Activated naive CD4-positive, alpha-beta T cell treated with anti-CD3 and anti-CD28 coated beads, Interleukin-2, amount 50 U/mL, for 72 hours (primary cell): ENCODE data around the gene SERPINA10. TPM values are rescaled to one million over a fixed set of nuclear protein-coding genes. Genes with fewer than 3 reads are reported as not detected.
"Not testable (repeated sequence)": the region's sequence is repeated elsewhere in the genome, so short reads cannot be mapped to it uniquely, and the experiment has no call there.

ENCODE experiments used
- ATAC-seq, 2 donors: fragments of 150-1000 bp; cut with Tn5 transposase; 2 replicates each; pipeline ENCODE4 v1.10.0; 2021; ENCODE audit warnings: mild to moderate bottlenecking in 2 of 2, moderate library complexity in 2 of 2
- DNase-seq, 2 donors: peaks; one replicate each; pipeline ENCODE4 v3.0.0; 2021 to 2022; ENCODE audit warnings: low spot score in 2 of 2
- H3K27ac Mint-ChIP-seq, 2 donors: one replicate each; pipeline ENCODE4 v1.8.0; 2022; ENCODE audit warnings: mild to moderate bottlenecking in 2 of 2, mixed read lengths in 2 of 2
- H3K36me3 Mint-ChIP-seq, 2 donors: one replicate each; pipeline ENCODE4 v1.8.0; 2022; ENCODE audit warnings: mixed read lengths in 2 of 2
- H3K9me3 Mint-ChIP-seq, 2 donors: one replicate each; pipeline ENCODE4 v1.8.0; 2022; ENCODE audit warnings: mixed read lengths in 2 of 2
- total RNA-seq, 2 donors: library from RNA; stranded (reverse); gene quantifications; one replicate each; pipeline ENCODE4 v1.2.3, GENCODE V29; 2022

SERPINA10 gene
- total RNA-seq, 2 donors from 2014 or later, result not detected

DNA sequence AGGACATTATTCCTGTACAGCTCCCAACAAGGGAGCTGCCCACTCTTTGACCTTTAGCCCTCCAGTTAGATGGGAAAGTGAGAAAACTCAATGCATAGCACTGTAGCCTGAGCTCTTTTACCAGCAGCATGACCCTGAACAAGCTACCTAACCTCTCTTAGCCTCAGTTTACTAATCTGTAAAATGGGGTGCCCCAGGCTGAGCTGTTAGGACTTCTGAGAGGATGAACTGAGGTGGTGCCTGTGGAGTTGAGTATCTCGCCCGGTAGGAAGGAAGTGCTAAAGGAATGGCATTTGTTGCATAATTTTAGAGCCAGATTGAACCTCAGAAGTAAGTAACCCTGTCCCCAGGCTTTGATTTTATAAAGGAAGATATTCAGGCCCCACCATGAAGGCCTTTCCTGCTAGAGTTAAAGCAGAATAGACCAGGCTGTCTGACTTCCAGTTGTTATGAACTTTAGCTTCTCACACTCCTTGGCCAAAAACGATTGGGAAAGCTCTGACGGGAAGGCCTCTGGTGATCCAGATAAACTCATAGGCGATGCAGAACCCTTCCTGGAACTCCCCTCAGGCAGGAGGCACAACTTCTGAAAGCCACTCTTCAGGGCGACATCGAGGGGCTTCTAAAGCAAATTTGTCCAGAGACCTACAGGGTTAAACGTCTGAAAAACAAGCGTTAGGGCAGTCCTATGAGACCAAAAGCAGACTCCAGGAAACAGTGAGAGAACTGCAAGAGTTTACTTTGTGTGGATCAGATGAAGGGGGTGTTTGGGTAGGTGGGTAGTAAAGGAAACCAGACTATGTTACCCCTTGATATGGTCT, 2.5 kb upstream of the SERPINA10 start:
- Mint-ChIP-seq H3K9me3 (peaks cover 0 to 6% of the 10 kb centered on the region in 2 donors), H3K27ac (no peak overlapping the region), H3K36me3 (peaks cover 0 to 5% of the 10 kb centered on the region in 2 donors)
- DNase-seq (no peak), ATAC-seq (no peak)

DNA sequence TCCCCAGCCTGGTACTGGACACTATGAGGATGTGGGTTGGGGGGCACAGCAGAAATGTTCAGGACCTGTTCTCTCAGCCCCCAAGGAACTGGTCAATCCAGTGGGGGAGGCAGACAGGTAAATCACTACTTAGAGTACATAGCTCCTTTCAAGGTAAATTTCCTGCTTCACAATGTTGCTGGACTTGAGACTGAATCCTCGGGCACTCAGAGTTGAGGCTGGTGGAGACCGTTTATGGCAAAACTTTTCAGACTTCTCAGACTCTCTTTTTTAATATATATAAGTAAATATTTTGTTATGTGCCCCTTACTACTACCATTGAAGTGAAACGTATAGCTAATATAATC, 483 bp upstream of the SERPINA10 start:
- ATAC-seq, result no peak

DNA sequence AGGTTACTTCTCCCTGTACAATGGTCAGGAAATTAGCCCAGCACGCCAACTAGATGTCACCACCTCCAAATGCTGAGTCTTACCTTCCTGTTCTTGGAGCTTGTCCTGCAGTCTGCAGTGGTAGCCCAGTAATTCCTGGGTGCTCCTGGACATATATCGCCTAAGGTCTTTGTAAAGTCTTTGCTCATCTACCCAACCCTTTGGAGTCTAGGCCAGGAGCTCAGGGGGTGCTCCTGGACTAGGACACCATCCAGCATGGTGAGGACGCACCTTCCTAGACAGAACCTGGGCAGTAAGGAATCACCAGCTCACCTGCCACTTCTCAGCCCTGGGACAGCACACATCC, 569 bp downstream of the SERPINA10 start:
- DNase-seq (no peak), ATAC-seq (no peak)
- Mint-ChIP-seq H3K9me3 (peaks cover 4 to 10% of the 10 kb centered on the region in 2 donors), H3K36me3 (peaks cover 0 to 5% of the 10 kb centered on the region in 2 donors), H3K27ac (no peak overlapping the region)

More for the DNA sequence above, 483 bp upstream of the SERPINA10 start:
- DNase-seq, result no peak
- Mint-ChIP-seq H3K36me3 (peaks cover 0 to 5% of the 10 kb centered on the region in 2 donors), H3K27ac (no peak overlapping the region), H3K9me3 (peaks cover 0 to 6% of the 10 kb centered on the region in 2 donors)

DNA sequence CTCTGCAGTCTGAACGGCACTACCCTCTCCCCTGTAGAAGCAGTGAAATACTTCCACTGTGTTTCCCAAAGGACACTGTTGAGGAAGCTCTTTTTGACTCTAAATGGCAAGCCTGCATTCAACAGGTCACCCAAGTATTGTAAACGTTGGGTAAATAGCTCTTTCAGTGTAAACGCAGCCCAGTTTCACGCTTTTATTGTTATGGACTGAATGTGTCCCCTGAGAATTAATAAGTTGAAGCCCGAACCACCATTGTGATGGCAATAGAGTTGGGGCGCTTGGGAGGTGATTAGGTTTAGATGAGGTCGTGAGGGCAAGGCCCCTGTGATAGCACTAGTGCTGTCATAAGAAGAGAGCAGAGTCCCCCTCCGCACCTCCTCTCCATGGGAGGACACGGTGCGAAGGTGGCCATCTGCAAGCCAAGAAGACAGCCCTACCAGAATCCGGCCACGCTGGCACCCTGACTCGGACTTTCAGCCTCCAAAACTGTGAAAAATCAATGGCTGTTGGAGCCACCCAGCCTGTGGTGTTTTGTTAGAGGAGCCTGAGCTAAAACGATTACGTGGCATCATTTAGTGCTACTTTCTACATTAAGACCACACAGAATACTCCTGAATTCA, 1.1 kb downstream of the SERPINA10 start:
- H3K27ac Mint-ChIP-seq, result no peak overlapping the region
- peaks cover 7 to 10% of the 10 kb centered on the region in 2 donors for H3K9me3 Mint-ChIP-seq
- ATAC-seq (no peak), DNase-seq (no peak)
- H3K36me3 Mint-ChIP-seq, result peaks cover 0 to 5% of the 10 kb centered on the region in 2 donors

DNA sequence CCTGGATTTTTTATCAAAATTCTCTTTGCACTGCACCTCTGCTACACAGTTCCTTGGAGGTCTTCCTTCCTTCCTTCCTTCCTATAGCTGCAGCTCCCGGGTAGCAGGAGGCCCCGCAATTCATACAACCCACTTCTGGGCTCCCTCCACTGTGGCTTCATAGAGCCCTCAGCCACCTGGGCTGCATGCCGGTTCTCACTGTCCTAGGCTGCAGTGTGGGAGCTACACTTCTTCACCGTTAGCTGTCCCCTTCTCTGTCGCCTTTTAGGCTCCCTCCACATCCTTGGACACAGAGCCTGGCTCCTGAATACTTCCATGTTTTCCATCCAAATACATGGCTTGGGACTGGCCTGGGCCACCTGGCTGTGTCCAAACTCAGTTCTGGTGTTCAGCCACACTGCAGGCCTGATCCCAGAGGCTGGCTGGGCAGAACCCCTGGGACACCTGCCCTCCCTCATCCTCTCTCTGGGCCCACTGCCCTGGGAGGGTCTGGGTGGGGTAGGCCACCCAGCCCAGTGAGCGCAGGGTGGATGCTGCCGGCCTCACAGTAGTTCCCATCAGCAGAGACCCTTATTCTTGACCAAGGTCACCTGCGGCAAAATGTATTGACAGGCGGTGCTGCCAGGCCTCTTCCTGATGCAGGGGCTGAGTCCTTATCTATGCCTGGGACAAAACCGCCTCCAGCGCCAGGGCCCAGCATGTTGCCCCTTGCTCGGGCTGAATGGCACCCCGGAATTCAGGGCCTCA, 1.7 kb downstream of the SERPINA10 start:
- DNase-seq (no peak), ATAC-seq (no peak)
- Mint-ChIP-seq H3K36me3 (no peaks in the 10 kb centered on the region), H3K27ac (no peak overlapping the region), H3K9me3 (peaks cover 5 to 7% of the 10 kb centered on the region in 2 donors)

DNA sequence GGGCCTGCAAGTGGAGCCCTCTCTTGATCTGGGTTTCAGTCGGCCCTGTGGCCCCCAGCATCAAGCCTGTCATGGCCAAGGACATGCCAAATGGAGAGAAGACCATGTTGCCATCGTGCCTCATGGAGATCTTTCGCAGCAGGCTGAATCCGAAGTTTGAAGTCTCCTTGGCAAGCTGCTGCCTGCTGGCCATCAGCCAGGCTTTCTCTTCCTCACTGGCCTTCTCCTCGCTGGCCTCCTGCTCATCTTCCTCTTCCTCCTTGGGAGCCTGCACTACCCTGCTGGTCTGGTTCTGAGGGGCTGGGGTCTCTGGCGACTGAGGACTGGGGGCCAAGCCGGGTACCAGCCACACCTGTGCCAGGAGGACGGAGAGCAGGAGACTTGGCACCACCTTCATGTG, 2.9 kb downstream of the SERPINA10 start:
- Mint-ChIP-seq H3K9me3 (peaks cover 5 to 7% of the 10 kb centered on the region in 2 donors), H3K36me3 (no peaks in the 10 kb centered on the region), H3K27ac (no peak overlapping the region)
- no peak for DNase-seq
- no peak for ATAC-seq

DNA sequence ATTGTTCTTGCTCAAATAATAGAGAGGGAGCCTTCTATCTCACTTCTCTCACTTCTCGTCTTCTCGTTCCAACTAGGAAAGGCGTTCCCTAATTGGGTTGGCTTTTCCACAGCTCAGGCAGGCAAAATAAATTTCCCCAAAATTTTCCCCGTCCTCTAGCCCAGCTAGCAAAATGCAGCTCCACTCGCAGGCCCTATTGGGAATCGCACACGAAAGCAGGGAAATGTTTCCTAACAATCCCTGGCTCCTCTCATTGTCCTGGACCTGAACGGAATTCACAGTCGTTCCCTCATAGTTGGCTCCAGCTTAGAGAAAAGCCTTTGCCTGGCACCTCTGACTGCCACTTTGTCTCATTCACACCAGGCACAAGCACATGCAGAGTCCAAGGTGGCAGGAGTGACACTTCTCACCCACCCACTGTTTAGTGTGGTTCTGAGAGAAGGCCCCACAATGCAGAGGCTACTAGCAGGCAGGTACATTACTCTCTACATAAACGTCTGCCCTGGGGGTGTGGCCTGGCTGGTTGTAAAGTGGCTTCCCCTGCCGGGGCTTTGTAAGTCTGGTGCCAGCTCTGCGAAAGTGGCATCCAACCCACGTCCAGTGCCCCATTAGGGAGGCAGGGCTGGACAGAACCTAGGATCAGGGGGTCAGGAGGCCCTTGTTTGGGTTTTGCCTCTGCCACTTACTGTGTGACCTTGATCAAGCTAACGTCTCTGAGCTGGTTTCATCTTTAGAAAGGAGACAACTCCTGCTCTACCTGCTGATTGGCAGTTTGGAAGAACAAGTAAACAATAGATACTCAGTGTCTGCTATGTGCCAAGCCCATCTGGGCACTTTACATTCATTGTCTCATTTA, 4.2 kb downstream of the SERPINA10 start:
- Mint-ChIP-seq H3K36me3 (no peaks in the 10 kb centered on the region), H3K27ac (peak overlapping the region in 1 of 2 donors; percentile 24), H3K9me3 (peaks cover 5 to 7% of the 10 kb centered on the region in 2 donors)
- DNase-seq, result no peak
- no peak for ATAC-seq

DNA sequence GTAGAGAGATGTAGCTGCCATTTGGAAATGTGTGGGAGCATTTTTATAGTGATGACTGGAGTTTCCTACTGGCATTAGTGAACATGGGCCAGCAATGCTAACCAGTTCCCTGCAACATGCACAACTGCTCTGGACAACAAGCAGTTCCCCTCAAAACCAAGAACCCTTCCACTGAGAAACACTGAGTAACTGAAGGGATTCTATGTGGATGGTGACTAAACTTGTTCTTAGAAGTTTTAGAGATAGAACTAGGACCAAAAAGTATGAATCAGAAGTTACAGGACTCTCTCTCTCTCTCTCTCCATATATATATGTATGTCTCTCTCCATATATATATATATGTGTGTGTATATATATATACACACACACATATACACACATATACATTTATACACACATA, 7.9 kb downstream of the SERPINA10 start:
- ATAC-seq (no peak), DNase-seq (no peak)
- no peaks in the 10 kb centered on the region for H3K36me3 Mint-ChIP-seq
- no peak overlapping the region for H3K27ac Mint-ChIP-seq
- peaks cover 5 to 7% of the 10 kb centered on the region in 2 donors for H3K9me3 Mint-ChIP-seq

DNA sequence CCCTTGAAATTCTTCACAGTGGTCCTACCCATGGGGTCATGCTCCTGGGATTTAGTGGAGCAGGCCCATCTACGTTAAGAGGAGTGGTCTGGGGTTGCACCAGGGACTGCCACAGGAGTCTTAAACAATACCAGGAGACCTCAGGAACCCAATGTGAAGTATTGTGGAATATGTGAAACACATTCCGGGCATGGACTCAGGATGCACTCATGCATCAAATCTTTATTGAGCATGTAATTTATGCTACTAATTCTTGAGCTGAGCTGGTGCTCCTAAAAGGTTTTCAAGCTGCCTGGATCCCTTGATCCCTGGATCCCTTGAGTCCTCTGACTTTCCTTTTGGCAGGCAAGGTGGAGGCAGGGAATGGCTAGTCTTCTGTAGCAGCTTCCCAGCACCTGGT, 8.8 kb downstream of the SERPINA10 start:
- no peak for ATAC-seq
- Mint-ChIP-seq H3K9me3 (peaks cover 5 to 7% of the 10 kb centered on the region in 2 donors), H3K36me3 (no peaks in the 10 kb centered on the region)

DNA sequence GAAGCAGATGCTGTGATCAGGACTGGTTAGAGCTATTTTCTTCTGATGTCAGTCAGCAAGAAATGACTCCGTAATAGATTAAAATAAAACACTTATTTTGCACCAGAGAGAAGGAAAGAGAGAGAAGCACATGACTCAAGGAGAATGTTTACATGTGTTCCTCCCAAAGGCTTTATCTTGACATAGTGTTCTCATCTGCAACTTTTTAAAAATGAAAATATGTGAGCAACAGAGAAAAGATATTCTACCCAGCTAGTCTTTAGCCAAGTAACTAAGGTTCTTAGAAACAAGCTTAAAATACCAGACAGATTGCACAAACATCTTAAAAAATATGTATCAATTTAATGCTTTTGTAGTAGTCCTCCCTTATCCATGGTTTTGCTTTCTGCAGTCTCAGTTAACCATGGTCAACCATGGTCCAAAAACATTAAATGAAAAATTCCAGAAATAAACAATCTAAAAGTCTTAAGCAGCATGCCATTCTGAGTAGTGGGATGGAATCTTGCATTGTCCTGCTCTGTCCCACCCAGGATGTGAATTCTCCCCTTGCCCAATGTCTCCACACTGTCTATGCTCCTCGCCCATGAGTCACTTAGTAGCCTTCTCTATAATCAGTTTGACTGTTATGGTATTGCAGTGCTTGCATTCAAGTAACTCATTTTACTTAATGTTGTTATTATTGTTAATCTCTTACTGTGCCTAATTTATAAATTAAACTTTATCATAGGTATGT, 9.9 kb downstream of the SERPINA10 start:
- Mint-ChIP-seq H3K9me3 (peaks cover 5 to 7% of the 10 kb centered on the region in 2 donors), H3K27ac (no peak overlapping the region), H3K36me3 (no peaks in the 10 kb centered on the region)
- DNase-seq, result no peak
- ATAC-seq, result no peak

More for the DNA sequence above, 8.8 kb downstream of the SERPINA10 start:
- H3K27ac Mint-ChIP-seq, result no peak overlapping the region
- DNase-seq, result no peak

DNA sequence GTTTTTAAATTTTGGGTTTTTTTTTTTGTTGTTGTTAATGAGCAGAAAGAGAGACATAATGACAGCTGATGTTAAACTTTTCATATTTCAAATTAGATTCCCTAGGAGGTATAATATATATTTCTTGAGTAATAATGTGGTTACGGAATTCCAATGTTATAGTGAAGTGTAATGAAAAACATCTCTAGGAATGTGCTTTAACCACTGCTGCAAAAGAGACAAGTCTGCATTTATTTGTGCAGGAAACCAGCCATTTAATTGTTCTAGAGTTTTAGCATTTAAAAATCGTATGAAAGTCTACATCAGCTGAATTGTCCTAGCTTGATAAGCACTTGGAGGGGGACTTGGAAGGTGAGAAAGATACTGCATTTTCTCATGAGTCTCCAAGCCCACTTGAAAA, 14.3 kb downstream of the SERPINA10 start:
- ATAC-seq (no peak), DNase-seq (no peak)
- H3K27ac Mint-ChIP-seq, result no peak overlapping the region
- no peaks in the 10 kb centered on the region for H3K36me3 Mint-ChIP-seq
- no peaks in the 10 kb centered on the region for H3K9me3 Mint-ChIP-seq

DNA sequence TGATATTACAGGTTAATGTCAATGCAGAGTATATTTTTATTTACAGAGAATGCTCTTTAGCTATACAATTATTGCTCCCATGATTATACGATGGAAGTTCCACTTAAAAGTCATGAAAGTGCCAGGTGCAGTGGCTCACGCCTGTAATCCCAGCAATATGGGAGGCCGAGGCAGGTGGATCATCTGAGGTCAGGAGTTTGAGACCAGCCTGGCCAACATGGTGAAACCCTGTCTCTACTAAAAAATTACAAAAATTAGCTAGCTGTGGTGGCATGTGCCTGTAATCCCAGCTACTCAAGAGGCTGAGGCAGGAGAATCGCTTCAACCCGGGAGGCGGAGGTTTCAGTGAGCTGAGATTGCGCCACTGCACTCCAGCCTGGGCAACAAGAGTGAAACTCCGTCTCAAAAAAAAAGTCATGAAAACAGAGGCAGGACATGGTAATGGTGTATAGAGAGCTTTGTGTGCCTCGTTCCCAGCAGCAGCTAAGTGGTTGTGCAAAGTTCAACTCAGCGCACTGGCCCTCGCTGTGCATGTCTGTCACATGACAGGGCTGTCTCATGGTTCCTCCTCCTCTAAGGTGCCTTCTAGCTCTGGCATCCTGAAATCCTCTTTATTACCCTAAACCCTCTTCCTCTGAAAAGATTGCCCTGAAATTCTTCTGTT, 16.0 kb downstream of the SERPINA10 start:
- not testable (repeated sequence) for ATAC-seq, H3K27ac Mint-ChIP-seq, H3K9me3 Mint-ChIP-seq, H3K36me3 Mint-ChIP-seq, DNase-seq

DNA sequence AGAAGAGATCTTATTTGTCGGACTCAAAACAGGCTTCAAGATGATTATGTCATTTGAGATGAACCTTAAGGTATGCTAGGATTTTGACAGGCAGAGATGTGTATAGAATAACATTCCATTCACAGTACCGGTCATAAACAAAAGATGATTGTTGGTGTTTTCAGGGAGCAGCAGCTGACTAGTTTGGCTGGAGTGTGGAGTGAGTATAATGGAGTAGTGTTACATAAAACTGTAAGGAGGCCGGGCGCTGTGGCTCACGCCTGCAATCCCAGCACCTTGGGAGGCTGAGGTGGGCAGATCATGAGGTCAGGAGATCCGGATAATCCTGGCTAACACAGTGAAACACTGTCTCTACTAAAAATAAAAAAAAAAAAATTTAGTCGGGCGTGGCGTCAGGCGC, 23.9 kb downstream of the SERPINA10 start:
- no peak overlapping the region for H3K27ac Mint-ChIP-seq
- no peaks in the 10 kb centered on the region for H3K36me3 Mint-ChIP-seq
- DNase-seq (no peak), ATAC-seq (no peak)
- no peaks in the 10 kb centered on the region for H3K9me3 Mint-ChIP-seq

DNA sequence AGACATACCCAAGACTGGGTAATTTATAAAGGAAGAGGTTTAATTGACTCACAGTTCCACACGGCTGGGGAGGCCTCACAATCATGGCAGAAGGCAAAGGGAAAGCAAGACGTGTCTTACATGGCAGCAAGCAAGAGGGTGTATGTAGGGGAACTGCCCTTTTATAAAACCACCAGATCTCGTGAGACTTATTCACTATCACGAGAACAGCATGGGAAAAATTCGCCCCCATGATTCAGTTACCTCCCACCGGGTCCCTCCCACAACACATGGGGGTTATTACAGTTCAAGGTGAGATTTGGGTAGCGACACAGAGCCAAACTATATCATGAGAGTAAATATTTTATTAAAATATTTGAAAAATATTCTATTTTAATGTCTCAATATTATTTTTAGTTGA, 24.5 kb downstream of the SERPINA10 start:
- DNase-seq, ATAC-seq, H3K36me3 Mint-ChIP-seq, H3K27ac Mint-ChIP-seq, H3K9me3 Mint-ChIP-seq: not testable (repeated sequence)

DNA sequence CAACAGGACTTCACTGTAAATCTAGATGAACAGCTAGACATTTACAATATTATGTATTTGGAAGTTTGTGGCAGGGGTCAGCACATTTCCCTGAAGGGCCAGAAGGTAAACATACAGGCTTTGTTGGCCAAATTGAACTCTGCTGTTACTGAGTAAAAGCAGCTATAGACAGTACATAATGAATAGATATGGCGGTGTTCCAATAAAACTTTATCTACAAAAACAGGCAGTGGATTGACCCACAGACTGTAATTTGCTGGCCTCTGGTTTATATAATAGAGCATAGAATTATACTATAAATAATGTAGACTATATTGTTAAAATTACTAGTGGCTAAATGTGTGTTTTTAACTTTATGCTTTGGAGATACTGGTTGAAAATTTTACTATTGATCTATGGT, 25.7 kb downstream of the SERPINA10 start:
- DNase-seq (no peak), ATAC-seq (no peak)
- Mint-ChIP-seq H3K36me3 (peaks cover 0 to 8% of the 10 kb centered on the region in 2 donors), H3K9me3 (peaks cover 0 to 10% of the 10 kb centered on the region in 2 donors), H3K27ac (no peak overlapping the region)
